Measurements from ENCODE around the gene NFKBIB.

- TF ChIP-seq CTCF (IDR thresholded peaks at IDR 0.05): no peak
- no peak for TF ChIP-seq EP300 (IDR thresholded peaks at IDR 0.05)
These were observed 10.0 kb upstream of the NFKBIB start for GRCh38 chr19:38889803-38890202.
